Measurements from ENCODE around the gene LRCH3. TPM values are rescaled to one million over a fixed set of nuclear protein-coding genes. Genes with fewer than 3 reads are reported as not detected.

The LRCH3 gene
- total RNA-seq, 1 experiment from 2014 or later: 43.1 TPM

- Histone ChIP-seq H4K20me1 (ENCODE audit: low read length) (no peaks in the 10 kb centered on the region), H3K4me1 (ENCODE audit: insufficient read depth, low read length) (no peaks in the 10 kb centered on the region), H3K9me3 (ENCODE audit: low read length) (no peaks in the 10 kb centered on the region), H3K27ac (ENCODE audit: low read length) (no peak overlapping the region), H3K9me2 (replicated peaks; ENCODE audit: low read length) (no peaks in the 10 kb centered on the region), H2AFZ (ENCODE audit: low read length) (no peak overlapping the region), H3K27me3 (ENCODE audit: low read length) (no peaks in the 10 kb centered on the region), H3K4me2 (ENCODE audit: low read length) (no peak overlapping the region), H3F3A (ENCODE audit: low read length, unreplicated experiment) (no peaks in the 10 kb centered on the region), H3K4me3 (ENCODE audit: low read length) (no peak overlapping the region), H3K79me2 (ENCODE audit: low read length) (no peaks in the 10 kb centered on the region), H3K36me3 (ENCODE audit: low read depth, low read length) (peaks cover 25% of the 10 kb centered on the region; the same call in 1 of the 2 replicates), H3K9ac (ENCODE audit: low read length) (no peak overlapping the region)
- no peak for TF ChIP-seq EZH2phosphoT487 (IDR thresholded peaks at IDR 0.05; ENCODE audit: borderline replicate concordance, low read length)
- TF ChIP-seq CTCF (conservative IDR thresholded peaks at IDR 0.05; ENCODE audit: low read depth, low read length): no peak
- no peak for TF ChIP-seq EZH2 (IDR thresholded peaks at IDR 0.05; ENCODE audit: low read length, unreplicated experiment)
- POLR2A ChIA-PET (ENCODE audit: unreplicated experiment): no interaction called here
- BruUV-seq (replicated peaks): no TSS peak
- ATAC-seq (no peak), DNase-seq (no peak)
- intact Hi-C loops (cut with micrococcal nuclease): no loop called here
- CTCF ChIA-PET: no interaction called here
Measured at GRCh38 chr3:197830967-197831313, 39.9 kb downstream of the LRCH3 start.

GRCh38 chr3:197833930-197834715 lies 43.1 kb downstream of the LRCH3 start:
- Histone ChIP-seq H3K9me3 (ENCODE audit: low read length) (no peaks in the 10 kb centered on the region), H3K27ac (ENCODE audit: low read length) (no peak overlapping the region), H4K20me1 (ENCODE audit: low read length) (no peaks in the 10 kb centered on the region), H3K27me3 (ENCODE audit: low read length) (no peaks in the 10 kb centered on the region), H3K9ac (ENCODE audit: low read length) (no peak overlapping the region), H3K4me1 (ENCODE audit: insufficient read depth, low read length) (no peaks in the 10 kb centered on the region), H3K36me3 (ENCODE audit: low read depth, low read length) (peaks cover 25% of the 10 kb centered on the region), H3K4me3 (ENCODE audit: low read length) (no peak overlapping the region), H3K79me2 (ENCODE audit: low read length) (no peaks in the 10 kb centered on the region), H2AFZ (ENCODE audit: low read length) (no peak overlapping the region), H3K4me2 (ENCODE audit: low read length) (no peak overlapping the region), H3F3A (ENCODE audit: low read length, unreplicated experiment) (no peaks in the 10 kb centered on the region), H3K9me2 (replicated peaks; ENCODE audit: low read length) (no peaks in the 10 kb centered on the region)
- POLR2A ChIA-PET (ENCODE audit: unreplicated experiment): no interaction called here
- DNase-seq (no peak), ATAC-seq (no peak)
- intact Hi-C loops (cut with micrococcal nuclease): no loop called here
- no TSS peak for BruUV-seq (replicated peaks)
- no peak for TF ChIP-seq CTCF (conservative IDR thresholded peaks at IDR 0.05; ENCODE audit: low read depth, low read length)
- TF ChIP-seq EZH2phosphoT487 (IDR thresholded peaks at IDR 0.05; ENCODE audit: borderline replicate concordance, low read length): no peak
- TF ChIP-seq EZH2 (IDR thresholded peaks at IDR 0.05; ENCODE audit: low read length, unreplicated experiment): no peak
- CTCF ChIA-PET: no interaction called here

- no peak for ATAC-seq
- Histone ChIP-seq H3K9me3 (ENCODE audit: low read length) (no peaks in the 10 kb centered on the region), H3K27ac (ENCODE audit: low read length) (no peak overlapping the region), H3F3A (ENCODE audit: low read length, unreplicated experiment) (no peaks in the 10 kb centered on the region), H3K27me3 (ENCODE audit: low read length) (no peaks in the 10 kb centered on the region), H3K9ac (ENCODE audit: low read length) (no peak overlapping the region), H3K79me2 (ENCODE audit: low read length) (no peaks in the 10 kb centered on the region), H3K4me1 (ENCODE audit: insufficient read depth, low read length) (no peaks in the 10 kb centered on the region), H4K20me1 (ENCODE audit: low read length) (no peaks in the 10 kb centered on the region), H3K9me2 (replicated peaks; ENCODE audit: low read length) (no peaks in the 10 kb centered on the region), H3K36me3 (ENCODE audit: low read depth, low read length) (peaks cover 26% of the 10 kb centered on the region), H3K4me2 (ENCODE audit: low read length) (no peak overlapping the region), H2AFZ (ENCODE audit: low read length) (no peak overlapping the region), H3K4me3 (ENCODE audit: low read length) (no peak overlapping the region)
- DNase-seq: no peak
- TF ChIP-seq CTCF (conservative IDR thresholded peaks at IDR 0.05; ENCODE audit: low read depth, low read length) (no peak), EZH2 (IDR thresholded peaks at IDR 0.05; ENCODE audit: low read length, unreplicated experiment) (no peak), EZH2phosphoT487 (IDR thresholded peaks at IDR 0.05; ENCODE audit: borderline replicate concordance, low read length) (no peak)
- no TSS peak for BruUV-seq (replicated peaks)
- CTCF ChIA-PET: no interaction called here
- intact Hi-C loops (cut with micrococcal nuclease): no loop called here
- POLR2A ChIA-PET (ENCODE audit: unreplicated experiment): no interaction called here
Measured at GRCh38 chr3:197835509-197835908, 44.5 kb downstream of the LRCH3 start.

Measured in PC-3 (cell line).